ENCODE measurements around the gene CCDC197.

- TF ChIP-seq, protein P1, sequence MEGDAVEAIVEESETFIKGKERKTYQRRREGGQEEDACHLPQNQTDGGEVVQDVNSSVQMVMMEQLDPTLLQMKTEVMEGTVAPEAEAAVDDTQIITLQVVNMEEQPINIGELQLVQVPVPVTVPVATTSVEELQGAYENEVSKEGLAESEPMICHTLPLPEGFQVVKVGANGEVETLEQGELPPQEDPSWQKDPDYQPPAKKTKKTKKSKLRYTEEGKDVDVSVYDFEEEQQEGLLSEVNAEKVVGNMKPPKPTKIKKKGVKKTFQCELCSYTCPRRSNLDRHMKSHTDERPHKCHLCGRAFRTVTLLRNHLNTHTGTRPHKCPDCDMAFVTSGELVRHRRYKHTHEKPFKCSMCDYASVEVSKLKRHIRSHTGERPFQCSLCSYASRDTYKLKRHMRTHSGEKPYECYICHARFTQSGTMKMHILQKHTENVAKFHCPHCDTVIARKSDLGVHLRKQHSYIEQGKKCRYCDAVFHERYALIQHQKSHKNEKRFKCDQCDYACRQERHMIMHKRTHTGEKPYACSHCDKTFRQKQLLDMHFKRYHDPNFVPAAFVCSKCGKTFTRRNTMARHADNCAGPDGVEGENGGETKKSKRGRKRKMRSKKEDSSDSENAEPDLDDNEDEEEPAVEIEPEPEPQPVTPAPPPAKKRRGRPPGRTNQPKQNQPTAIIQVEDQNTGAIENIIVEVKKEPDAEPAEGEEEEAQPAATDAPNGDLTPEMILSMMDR (IDR thresholded peaks at IDR 0.05; ENCODE audit: insufficient read depth, low read length, poor library complexity, severe bottlenecking), result no peak
- TF ChIP-seq EZH2phosphoT487 (conservative IDR thresholded peaks at IDR 0.05; ENCODE audit: low read length), result no peak
Measured at GRCh38 chr14:94034886-94035285, 37.8 kb downstream of the CCDC197 start.

Data from SU-DHL-6 (cell line).